Stimulated activated CD4-positive, alpha-beta T cell treated with anti-CD3 and anti-CD28 coated beads, Interleukin-1b, Interleukin-23, amount 100 ng/mL, for 1 hour (primary cell): ENCODE measurements around the gene EYA3.
"Not testable (repeated sequence)": the region's sequence is repeated elsewhere in the genome, so short reads cannot be mapped to it uniquely, and the experiment has no call there.

ENCODE experiments used
- DNase-seq, 2 donors: peaks; one replicate each; pipeline ENCODE4 v3.0.0-alpha.2; 2020; ENCODE audit warnings: low read depth in 2 of 2

Gene EYA3

DNA sequence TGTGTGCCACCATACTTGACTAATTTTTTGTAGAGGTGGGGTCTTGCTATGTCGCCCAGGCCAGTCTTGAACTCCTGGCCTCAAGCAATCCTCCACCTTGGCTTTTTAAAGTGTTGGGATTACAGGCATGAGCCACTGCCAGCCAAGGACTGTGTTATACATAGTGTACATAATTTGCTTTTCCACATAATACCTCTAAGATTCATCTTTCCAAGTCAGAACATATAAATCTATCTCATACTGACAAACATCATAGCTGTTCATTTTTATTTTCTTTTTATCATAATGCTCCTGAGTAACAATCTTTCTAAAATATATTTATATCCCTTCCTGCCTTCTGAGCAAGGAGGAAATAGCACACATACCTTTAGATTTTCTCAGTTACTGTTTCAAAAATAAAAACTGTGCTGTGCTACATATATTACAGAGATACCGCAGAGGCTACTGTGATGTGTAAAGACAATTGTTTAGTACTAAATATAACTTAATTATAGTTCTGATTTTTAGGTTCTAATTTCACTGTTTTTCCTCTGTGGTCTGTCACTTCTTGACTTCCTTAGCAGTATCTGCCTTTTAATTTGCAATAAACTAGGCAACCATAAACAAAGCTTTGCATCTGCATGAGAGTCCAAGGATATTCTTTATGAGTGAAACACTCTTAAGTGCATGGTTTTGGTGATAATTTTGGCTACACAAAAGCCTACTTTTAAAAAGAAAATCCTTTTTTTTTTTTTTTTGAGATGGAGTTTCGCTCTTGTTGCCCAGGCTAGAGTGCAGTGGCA lies 59.3 kb downstream of the EYA3 start:
- DNase-seq, result no peak

DNA sequence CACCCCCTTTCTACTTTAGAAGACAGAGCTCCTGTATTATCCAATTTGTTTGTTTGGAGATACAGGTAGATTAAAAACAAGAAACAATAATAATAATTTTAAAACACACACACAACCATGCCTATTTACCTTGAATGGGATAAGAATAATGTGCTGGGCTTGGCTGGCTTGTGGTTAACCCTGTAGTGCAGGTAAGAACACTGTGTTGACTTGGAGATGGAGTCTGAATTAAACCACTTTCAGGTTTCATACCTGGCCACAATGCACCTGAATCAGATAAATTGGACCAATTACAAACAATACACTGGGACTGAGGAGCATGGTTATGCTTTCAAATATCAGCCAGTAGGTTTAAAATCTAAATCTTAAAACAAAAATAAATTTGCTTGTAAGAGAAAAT lies 60.8 kb downstream of the EYA3 start:
- DNase-seq, result no peak

DNA sequence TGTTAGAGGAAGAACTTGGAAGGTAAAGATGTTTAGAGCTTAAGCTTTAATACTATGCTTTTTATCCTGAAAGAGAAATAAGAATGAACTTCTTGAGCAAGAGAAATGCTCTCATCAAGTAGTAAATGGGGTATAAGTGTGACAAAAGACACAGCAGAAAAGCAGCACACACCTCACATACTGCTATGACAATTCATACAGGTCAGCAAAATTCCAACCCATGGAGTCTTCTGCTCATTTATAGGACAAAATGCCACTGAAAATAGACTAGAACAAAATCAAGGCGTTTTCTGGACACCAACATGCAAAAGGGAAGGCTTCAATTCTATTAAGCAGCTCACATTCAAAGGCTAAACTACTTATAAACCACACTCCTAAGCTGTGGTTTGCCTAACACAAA lies 61.2 kb downstream of the EYA3 start:
- DNase-seq, result no peak

DNA sequence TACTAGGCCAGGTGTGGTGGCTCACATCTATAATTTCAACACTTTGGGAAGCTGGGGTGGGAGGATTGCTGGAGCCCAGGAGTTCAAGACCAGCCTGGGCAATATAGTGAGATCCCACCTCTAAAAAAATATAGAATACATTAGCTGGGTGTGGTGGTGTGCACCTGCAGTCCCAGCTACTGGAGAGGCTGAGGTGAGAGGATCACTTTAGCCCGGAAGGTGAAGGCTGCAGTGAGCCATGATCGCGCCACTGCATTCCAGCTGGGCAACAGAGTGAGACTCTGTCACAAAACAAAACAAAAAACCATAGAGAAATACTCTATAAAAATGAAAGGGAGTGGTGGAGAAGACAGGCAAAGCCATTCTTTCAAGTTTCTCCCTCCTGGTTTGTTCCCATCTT lies 62.1 kb downstream of the EYA3 start:
- no peak for DNase-seq

DNA sequence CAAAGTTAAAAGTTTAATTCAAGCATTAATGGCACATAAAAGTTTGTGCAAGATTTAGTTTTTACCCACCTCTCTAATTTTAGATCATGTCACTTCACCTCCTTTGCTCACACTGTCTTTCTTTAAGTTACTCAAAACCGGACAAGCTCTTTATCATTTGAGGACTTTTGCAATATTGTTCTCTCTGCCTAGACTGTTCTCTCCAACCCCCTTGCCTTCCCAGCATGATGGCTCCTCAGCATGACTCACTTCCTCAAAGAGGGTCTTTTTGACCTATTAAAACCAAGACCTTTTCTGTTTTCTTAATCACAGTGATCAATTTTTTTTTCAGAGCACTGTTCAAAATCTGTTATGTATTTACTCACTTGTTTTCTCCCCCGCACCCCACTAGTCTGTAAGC lies 67.3 kb downstream of the EYA3 start:
- DNase-seq, result no peak

DNA sequence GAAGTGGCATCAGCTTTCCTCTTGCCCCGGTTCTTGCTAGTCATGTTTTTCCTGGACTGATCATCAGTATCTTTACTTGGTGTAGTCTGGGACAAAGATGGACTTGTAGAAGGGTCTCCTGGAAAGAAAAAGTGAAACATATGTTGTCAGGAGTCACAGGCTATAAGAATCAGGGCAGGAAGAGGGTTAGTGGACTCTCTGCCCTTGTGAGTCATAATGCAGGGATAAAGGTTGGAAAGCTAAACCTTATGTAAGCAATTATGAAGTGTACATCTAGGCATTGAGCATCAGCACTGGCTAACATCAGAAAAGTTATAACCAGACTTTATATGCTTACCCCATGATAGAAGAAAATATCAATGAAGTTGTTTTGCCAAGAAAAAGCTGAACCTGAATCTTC lies 77.4 kb downstream of the EYA3 start:
- DNase-seq, result no peak

DNA sequence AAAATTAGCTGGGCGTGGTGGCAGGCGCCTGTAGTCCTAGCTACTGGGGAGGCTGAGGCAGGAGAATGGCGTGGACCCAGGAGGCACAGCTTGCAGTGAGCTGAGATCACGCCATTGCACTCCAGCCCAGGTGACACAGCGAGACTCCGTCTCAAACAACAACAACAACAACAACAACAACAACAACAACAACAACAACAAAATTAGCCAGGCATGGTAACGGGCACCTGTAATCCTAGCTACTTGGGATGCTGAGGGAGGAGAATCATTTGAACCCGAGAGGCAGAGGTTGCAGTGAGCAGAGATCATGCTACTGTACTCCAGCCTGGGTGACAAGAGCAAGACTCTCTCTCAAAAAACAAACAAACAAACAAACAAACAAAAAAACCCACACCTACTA lies 85.3 kb downstream of the EYA3 start:
- not testable (repeated sequence) for DNase-seq

DNA sequence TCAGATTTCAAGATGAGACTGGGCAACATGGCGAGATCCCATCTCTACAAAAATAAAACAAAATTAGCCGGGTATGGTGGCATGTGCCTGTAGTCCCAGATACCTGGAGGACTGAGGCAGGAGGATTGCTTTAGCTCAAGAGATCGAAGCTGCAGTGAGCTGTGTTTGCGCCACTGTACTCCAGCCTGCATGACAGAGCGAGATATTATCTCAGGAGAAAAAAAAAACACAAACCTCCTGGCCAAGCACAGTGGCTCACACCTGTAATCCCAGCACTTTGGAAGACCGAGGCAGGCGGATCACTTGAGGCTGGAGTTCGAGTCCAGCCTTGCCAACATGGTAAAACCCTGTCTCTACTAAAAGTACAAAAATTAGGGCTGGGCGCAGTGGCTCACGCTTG lies 85.8 kb downstream of the EYA3 start:
- DNase-seq, result no peak

DNA sequence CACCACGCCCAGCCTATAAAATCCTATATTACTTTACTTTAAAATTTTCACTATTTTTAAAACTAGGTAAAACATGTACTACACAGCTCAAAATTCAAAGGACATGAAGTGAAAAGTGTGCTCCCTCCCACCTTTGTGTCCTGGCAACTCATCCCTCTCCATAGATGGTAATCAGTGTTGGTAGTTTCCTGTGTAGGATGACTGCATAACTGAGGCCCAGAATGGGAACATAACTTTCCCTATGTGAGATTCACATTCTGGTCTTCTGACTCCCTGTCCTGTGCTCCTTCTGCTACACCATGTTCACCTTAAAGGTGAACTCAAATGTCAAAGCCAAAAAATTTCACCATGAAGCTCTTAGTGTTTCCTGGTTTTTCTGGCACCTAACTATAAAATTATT lies 89.4 kb downstream of the EYA3 start:
- no peak for DNase-seq

DNA sequence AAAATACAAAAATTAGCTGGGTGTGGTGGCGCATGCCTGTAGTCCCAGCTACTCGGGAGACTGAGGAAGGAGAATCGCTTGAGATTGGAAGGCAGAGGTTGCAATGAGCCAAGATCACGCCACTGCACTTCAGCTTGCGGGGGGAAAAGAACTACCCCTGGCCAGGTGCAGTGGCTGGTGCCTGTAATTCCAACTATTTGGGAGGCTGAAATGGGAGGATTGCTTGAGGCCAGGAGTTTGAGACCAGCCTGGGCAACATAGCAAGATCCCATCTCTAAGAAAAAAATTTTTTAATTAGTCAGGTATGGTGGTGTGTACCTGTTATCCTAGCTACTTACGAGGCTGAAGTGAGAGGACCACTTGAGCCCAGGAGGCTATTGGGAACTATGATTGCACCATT lies 93.9 kb downstream of the EYA3 start:
- not testable (repeated sequence) for DNase-seq

DNA sequence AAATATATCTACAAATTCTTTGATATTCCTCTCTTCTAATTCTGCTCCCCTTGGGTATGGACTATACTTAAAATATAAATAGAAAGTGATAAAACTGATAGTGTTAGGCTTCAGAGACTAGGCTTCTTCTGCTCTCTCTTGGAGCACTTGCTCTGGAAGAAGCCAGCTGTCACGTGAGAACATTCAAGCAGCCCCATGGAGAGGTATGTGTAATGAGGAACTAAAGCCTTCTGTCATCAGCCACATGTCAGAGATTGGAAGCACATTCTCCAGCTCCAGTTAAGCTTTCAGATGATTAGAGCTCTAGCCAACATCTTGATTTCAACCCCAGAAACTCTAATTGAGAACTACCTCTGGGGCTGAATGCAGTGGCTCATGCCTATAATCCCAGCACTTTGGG lies 94.3 kb downstream of the EYA3 start:
- no peak for DNase-seq

DNA sequence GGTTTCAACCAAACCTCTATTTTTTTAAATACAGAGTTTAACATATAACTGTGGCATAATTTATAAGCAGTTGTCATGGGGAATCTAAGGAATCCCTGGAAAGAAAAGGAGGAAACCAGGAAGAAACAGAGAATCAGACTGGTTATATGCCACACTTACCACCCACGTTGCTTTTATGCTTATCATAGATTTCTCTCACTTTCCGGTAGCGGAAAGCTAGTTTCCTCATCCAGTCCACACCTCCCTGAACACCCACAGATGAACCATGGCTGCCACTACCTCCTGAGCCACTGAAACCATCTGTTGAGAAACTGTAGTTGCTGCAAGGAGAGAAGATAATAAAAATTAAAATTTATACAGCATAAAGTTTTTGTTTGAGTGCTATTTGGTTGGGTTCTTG lies 95.2 kb downstream of the EYA3 start:
- DNase-seq, result no peak

DNA sequence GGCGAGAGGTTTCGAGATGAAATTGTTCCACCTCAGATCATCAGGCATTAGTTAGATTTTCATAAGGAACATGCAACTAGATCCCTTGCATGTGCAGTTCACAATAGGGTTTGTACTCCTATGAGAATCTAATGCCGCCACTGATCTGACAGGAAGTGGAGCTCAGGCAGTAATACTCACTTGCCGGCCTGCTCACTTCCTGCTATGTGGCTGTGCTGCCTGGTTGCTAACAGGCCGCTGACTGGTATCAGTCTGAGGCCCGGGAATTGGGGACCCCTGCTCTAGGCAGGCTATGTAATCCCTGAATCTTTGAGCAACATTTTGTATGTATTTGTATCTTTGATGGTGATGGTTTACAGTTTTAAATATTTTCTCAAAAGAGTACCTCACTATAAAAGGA lies 96.1 kb downstream of the EYA3 start:
- peak in 1 of 2 donors; percentile 7 for DNase-seq

DNA sequence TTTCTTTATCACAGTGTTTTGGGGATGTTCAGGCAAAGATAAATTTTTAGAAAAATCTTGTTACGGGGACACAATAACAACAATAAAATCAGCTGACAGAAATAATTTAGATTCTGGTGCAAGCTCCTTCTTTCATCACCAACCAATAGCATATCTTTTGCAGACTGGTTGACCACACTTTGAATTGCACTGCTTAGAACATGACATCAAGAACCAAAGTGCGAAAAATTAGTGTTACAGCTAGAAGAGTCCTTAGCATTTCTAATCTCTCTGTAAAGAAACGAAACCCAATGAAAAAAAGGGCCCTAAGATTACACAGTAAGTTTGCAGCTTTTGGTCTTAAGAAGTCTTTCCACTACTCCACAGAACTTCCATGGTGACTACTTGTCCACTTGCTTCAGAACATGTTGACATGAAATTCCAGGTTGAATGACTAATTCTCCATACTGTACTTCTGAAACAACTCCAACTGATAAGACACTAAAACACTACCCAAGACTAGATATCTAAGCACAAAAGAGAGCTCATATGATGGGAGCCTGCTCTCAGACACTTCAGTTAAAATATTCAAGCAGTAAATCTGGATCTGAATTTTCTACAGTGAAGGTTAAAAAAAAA lies 97.4 kb downstream of the EYA3 start:
- no peak for DNase-seq

DNA sequence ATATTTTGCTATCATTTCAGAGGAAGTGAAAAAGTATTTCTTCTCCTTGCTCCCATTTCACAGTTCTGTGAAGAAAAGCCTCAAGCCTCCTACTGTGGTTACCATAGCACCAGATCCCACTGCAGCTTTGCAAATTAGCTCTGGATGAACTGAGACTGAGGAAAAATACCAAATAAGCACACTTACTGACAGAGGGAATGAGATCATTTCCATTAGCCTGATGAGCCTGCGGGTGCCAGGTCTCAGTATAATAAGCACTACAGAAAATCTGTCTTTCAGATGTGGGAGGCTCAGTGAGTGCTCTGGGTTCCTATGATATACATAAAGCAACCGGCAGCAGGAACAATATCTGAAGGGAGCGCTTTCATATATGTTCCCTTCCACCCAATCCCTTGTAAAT lies 107.3 kb downstream of the EYA3 start:
- DNase-seq, result no peak

DNA sequence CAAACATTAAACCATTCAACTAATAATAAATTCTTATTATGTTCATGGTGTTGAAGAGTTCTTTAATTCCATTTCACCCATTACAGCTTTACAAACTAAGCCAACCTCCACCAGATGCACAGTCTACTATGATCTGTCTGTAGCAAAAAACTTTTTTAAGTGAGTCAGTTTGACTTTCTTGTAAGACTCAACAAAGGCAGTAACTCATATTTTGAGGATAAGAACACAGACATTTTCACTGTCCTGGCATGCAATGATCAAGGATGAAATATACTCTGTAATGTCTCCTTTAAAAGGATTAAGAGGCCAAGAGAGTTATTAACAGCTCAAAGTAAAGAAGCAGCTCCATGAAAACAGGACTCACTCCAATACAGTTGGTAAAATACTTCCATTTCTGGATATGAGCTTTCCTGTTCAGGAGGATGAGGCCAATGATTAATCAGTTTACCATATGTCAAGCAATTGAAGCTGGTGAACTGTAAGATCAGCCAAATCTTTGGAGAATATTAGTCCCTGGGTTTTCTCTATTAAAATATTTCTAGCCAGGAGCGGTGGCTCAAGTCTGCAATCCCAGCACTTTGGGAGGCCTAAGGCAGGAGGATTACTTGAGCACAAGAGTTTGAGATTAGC lies 108.1 kb downstream of the EYA3 start:
- no peak for DNase-seq

DNA sequence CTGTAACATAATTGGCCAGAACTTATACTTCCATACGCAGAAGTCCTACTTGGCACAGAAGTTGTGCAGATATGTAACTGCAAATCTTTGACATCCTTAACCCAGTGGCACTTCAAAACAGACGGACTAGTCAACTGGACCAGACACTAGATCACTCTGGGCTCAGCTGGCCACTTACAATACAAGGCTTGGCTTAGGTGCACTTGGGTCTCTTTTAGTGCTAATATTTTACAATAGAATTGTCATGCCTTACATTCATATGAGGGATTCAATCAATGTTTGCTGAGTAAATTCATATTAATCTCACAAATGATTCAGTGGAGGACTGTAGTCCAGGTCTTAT lies 108.6 kb downstream of the EYA3 start:
- DNase-seq, result no peak

DNA sequence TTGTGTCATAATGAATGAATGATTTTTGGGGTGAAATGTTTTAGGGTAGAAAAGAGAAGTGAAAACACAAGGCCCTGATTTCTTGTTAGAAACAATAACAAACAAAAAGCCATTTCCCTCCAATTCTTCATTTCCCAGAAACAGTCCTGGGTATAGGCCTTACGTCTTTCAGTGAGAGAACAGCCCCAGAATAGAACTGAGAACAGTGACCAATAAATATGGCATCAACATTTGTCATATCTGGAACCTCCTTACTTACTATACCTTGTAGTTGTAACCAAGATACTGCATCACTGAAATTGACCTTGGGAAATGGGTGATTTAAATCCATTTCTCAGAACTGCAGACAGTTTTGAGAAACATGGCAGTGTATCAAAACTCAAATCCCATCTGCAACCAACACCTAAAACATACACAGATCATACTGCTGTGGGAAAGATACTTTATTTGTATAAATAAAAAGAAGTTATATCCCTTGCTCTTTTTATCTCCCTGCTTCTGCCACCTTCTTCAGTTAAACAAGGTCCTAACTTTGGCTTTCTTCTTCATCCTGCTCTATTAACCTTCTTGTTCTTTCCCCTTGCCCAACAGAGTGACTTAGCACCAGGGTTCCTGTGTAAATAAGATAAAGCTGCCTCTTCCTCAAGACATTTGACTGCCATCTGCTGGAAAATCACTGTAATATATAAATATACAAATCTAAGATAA lies 109.1 kb downstream of the EYA3 start:
- DNase-seq, result no peak

DNA sequence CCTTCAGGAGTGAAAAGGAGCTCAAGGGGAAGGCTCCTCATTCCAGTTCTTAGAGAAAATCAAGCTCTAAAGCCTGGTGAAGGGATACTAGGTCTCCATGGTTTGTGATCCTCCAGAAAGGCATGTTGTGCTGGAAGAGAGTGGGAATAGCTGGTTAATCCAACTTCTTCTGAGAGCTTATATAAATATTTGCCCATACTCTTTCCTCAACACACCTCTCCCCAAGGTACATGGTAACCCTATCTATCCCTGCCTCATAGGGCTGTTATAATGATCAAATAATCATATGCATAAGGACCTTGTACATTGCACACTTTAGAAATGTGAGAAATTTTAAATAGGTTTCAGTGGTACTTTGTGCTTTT lies 114.0 kb downstream of the EYA3 start:
- no peak for DNase-seq

DNA sequence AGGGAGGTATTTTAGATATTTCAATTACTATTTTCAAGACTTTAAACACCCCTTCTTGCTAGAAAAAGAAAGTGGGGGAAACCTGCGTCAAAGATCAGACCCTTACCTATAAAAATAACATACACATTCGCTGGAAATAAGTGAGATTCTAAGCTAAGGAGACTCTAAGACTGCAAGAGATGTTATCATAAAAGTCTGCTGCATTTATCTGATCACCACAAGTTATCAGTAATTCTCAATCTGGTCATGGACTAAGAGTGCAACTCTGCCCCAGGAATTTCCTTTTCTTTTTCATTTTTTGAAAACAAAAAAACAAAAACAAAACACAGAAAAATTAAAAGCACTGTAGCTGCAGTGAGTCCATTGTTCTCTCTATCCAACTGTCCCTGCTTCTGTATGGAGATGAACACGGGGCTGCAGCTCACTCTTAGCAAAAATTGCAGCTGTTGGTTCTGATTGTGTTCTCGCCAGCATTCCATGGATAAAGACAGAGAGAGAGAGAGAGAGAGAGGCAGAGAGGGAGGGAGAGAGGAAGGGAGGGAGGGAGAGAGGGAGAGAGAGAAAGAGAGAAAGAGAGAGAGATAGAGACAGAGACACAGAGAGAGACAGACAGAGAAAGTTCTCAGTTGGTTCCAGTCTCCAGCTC lies 114.5 kb downstream of the EYA3 start:
- no peak for DNase-seq

DNA sequence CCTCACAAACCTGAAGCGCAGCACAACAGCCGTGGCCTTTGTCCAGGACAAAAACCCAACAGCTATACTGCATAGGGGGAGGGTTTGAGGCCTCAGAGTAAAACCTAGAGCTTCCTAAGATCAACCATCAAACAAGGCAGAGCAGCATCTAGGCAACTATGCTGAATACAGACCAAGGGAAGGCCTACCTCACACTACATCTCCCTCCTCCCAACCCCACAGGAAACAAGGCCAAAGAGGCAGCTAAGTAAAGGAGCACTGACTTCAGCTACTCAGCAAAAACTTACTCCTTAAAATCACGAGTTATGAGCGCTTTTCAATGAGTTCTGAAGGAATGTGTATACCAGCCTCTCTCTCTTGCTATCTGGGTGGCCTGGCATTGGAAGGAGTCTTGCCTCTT lies 116.3 kb downstream of the EYA3 start:
- no peak for DNase-seq

DNA sequence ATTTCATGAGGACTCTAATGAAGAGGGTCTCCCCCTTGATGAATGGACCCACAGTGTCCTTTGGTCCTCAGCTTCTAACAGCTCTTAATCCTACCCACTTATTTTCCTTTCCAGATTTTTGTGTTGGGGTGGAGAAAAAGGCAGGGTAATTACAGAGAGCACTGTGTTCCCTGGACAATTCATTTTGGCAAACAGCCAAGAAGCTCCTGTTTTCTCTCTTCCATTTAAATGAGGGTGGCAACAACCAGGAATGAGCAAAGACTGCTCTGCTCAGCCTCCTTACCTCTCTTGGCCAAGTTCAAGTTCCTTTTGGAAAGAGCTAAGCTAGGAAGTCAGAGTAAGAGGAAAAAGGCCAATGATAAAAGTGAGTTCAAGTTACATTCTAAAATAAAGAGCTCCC lies 116.7 kb downstream of the EYA3 start:
- DNase-seq, result no peak
